GM18517 (cell line): ENCODE results near the gene USP17L5.
"Not testable (repeated sequence)": the region's sequence is repeated elsewhere in the genome, so short reads cannot be mapped to it uniquely, and the experiment has no call there.

Experiments used
- ATAC-seq: cut with Tn5 transposase; IDR thresholded peaks from one replicate; pipeline ENCODE4 v1.9.1; 2021; ENCODE audit warnings: mild to moderate bottlenecking, moderate library complexity; ENCODE audit not compliant: unreplicated experiment

USP17L5 gene, protein sequence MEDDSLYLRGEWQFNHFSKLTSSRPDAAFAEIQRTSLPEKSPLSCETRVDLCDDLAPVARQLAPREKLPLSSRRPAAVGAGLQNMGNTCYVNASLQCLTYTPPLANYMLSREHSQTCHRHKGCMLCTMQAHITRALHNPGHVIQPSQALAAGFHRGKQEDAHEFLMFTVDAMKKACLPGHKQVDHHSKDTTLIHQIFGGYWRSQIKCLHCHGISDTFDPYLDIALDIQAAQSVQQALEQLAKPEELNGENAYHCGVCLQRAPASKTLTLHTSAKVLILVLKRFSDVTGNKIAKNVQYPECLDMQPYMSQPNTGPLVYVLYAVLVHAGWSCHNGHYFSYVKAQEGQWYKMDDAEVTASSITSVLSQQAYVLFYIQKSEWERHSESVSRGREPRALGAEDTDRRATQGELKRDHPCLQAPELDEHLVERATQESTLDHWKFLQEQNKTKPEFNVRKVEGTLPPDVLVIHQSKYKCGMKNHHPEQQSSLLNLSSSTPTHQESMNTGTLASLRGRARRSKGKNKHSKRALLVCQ

DNA sequence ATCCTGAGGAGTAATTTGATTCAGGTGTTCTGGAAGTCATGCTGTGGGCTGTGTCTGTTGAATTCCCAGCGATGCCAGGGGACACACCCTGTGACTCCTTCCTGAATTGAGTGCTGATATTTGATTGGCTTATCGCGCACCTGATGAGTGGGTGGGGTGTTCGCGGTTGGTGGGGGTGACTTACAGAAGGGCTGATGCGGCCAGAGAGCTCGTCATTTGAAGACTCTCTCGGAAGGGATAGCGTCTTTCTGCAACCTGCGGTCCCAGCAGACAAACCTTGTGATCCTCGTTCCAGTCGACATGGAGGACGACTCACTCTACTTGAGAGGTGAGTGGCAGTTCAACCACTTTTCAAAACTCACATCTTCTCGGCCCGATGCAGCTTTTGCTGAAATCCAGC is at the start of gene USP17L5:
Gene USP17L5, plus strand, starts transcription at position 301 of the 400 bp plus-strand sequence. Its CDS starts 0 bp downstream, at position 301.
- not testable (repeated sequence) for ATAC-seq

DNA sequence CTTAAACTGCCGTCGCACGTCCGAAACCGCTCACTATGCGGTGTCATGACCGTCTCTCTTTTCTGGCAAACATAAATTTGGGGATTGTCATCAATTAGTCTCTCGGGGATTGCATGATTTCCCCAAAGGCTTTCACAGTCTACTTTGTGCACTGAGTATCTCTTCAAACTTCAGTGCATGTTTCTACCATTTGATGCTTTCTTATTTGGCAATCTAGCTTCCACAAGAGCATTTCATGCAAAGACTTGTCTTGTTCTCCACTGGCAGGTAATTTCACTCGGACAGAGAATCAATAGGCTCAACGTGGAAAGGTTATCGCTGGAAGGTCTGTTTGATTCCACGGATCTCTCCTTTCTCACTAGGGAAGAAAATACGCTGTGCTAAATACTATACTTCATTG is 15.0 kb upstream of the USP17L5 start:
- not testable (repeated sequence) for ATAC-seq

DNA sequence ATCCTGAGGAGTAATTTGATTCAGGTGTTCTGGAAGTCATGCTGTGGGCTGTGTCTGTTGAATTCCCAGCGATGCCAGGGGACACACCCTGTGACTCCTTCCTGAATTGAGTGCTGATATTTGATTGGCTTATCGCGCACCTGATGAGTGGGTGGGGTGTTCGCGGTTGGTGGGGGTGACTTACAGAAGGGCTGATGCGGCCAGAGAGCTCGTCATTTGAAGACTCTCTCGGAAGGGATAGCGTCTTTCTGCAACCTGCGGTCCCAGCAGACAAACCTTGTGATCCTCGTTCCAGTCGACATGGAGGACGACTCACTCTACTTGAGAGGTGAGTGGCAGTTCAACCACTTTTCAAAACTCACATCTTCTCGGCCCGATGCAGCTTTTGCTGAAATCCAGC is 14.3 kb upstream of the USP17L5 start, which contains the start of gene USP17L24:
Gene USP17L24, plus strand, starts transcription at position 301 of the 400 bp plus-strand sequence. Its CDS starts 0 bp downstream, at position 301.
- not testable (repeated sequence) for ATAC-seq

DNA sequence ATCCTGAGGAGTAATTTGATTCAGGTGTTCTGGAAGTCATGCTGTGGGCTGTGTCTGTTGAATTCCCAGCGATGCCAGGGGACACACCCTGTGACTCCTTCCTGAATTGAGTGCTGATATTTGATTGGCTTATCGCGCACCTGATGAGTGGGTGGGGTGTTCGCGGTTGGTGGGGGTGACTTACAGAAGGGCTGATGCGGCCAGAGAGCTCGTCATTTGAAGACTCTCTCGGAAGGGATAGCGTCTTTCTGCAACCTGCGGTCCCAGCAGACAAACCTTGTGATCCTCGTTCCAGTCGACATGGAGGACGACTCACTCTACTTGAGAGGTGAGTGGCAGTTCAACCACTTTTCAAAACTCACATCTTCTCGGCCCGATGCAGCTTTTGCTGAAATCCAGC is 9.6 kb upstream of the USP17L5 start, which contains the start of gene USP17L25:
Gene USP17L25, plus strand, starts transcription at position 301 of the 400 bp plus-strand sequence. Its CDS starts 0 bp downstream, at position 301.
- ATAC-seq = not testable (repeated sequence)

DNA sequence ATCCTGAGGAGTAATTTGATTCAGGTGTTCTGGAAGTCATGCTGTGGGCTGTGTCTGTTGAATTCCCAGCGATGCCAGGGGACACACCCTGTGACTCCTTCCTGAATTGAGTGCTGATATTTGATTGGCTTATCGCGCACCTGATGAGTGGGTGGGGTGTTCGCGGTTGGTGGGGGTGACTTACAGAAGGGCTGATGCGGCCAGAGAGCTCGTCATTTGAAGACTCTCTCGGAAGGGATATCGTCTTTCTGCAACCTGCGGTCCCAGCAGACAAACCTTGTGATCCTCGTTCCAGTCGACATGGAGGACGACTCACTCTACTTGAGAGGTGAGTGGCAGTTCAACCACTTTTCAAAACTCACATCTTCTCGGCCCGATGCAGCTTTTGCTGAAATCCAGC is 4.8 kb upstream of the USP17L5 start, which contains the start of gene USP17L26:
Gene USP17L26, plus strand, starts transcription at position 301 of the 400 bp plus-strand sequence. Its CDS starts 0 bp downstream, at position 301.
- ATAC-seq = not testable (repeated sequence)

DNA sequence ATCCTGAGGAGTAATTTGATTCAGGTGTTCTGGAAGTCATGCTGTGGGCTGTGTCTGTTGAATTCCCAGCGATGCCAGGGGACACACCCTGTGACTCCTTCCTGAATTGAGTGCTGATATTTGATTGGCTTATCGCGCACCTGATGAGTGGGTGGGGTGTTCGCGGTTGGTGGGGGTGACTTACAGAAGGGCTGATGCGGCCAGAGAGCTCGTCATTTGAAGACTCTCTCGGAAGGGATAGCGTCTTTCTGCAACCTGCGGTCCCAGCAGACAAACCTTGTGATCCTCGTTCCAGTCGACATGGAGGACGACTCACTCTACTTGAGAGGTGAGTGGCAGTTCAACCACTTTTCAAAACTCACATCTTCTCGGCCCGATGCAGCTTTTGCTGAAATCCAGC is 4.6 kb downstream of the USP17L5 start, which contains the start of gene USP17L27:
Gene USP17L27, plus strand, starts transcription at position 301 of the 400 bp plus-strand sequence. Its CDS starts 0 bp downstream, at position 301.
- ATAC-seq = not testable (repeated sequence)

DNA sequence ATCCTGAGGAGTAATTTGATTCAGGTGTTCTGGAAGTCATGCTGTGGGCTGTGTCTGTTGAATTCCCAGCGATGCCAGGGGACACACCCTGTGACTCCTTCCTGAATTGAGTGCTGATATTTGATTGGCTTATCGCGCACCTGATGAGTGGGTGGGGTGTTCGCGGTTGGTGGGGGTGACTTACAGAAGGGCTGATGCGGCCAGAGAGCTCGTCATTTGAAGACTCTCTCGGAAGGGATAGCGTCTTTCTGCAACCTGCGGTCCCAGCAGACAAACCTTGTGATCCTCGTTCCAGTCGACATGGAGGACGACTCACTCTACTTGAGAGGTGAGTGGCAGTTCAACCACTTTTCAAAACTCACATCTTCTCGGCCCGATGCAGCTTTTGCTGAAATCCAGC is 9.4 kb downstream of the USP17L5 start, which contains the start of gene USP17L28:
Gene USP17L28, plus strand, starts transcription at position 301 of the 400 bp plus-strand sequence. Its CDS starts 0 bp downstream, at position 301.
- ATAC-seq = not testable (repeated sequence)

DNA sequence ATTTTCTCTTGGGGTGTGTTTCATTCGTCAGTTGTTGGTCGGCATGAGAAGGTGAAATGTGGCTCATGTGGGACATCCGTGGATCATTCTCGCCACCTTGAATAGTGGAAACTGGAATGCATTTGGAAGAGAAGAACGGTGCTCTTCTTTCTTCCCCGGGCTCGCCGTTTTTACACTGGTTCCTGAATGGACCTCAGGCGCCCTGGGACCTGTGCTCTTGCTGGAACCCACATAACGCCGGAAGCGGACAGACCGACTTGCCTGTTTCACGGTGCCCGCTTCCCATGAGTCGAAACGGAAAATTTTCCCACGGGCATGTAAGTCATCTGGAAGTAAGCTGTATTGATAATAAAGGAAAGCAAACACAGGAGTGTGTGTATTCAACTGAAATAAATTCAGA is 11.7 kb downstream of the USP17L5 start:
- not testable (repeated sequence) for ATAC-seq

DNA sequence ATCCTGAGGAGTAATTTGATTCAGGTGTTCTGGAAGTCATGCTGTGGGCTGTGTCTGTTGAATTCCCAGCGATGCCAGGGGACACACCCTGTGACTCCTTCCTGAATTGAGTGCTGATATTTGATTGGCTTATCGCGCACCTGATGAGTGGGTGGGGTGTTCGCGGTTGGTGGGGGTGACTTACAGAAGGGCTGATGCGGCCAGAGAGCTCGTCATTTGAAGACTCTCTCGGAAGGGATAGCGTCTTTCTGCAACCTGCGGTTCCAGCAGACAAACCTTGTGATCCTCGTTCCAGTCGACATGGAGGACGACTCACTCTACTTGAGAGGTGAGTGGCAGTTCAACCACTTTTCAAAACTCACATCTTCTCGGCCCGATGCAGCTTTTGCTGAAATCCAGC is 14.1 kb downstream of the USP17L5 start, which contains the start of gene USP17L29:
Gene USP17L29, plus strand, starts transcription at position 301 of the 400 bp plus-strand sequence. Its CDS starts 0 bp downstream, at position 301.
- not testable (repeated sequence) for ATAC-seq

DNA sequence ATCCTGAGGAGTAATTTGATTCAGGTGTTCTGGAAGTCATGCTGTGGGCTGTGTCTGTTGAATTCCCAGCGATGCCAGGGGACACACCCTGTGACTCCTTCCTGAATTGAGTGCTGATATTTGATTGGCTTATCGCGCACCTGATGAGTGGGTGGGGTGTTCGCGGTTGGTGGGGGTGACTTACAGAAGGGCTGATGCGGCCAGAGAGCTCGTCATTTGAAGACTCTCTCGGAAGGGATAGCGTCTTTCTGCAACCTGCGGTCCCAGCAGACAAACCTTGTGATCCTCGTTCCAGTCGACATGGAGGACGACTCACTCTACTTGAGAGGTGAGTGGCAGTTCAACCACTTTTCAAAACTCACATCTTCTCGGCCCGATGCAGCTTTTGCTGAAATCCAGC is 23.6 kb downstream of the USP17L5 start, which contains the start of gene USP17L30:
Gene USP17L30, plus strand, starts transcription at position 301 of the 400 bp plus-strand sequence. Its CDS starts 0 bp downstream, at position 301.
- ATAC-seq = not testable (repeated sequence)

DNA sequence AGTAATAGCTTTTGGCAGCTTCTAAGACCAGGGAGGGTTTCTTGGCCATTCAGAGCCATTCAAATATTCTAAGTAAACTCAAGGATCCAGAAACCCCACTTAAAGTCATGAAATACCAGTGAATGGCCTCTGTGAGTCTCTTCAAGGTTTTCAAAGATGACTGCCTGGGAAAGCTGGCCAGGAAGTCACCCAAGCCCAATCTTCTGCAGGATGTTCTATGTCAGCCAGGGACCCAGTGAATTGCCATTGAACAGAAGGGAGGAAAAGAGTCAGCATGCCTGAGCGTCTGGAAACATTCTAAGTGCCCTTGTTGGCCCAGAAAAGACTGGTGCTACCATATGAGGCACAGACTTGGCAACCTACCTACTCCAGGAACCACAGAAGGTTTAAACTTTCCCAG is 40.7 kb downstream of the USP17L5 start:
- ATAC-seq = not testable (repeated sequence)

DNA sequence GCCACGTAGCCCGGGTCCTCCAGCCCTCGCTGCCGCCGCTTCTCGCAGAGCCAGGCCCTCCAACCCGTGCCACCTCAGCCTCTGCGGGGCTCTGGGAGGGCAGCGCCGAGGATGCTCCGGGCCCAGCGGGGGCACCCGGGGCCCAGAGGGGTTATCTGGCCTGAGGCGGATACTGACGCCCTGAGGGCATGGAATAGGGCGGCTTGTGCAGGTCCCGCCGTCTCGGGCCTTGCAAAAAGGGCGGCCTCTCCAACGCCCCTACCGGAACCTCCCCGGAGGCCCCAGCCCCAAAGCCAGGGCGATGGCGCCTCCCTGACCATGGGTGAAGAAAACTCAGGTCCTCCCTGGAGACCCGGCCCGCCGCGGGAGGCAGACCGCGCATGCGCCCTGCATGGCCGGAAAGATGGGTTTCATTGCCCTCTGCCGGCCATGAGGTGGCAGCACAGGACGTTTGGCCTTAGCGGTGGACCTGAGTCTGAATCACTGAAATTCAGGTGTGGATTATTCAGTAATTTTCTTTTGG is 41.9 kb downstream of the USP17L5 start:
- ATAC-seq = not testable (repeated sequence)

DNA sequence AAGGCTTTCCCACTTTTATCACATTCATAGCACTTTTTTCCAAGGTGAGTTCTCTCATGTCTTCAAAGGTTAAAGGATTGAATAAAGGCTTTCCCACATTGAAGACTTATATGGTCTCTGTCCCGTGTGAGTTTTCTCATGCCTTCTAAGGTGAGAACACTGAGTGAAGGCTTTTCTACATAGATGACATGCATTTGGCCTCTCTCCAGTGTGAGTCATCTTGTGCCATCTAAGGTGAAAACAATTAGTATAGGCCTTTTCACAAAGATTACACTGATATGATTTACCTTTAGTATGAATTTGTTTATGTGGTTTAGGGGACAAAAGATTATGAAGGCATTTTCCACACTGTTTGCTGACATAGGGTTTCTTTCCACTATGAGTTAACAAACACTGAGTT is 44.9 kb downstream of the USP17L5 start:
- ATAC-seq = no peak

DNA sequence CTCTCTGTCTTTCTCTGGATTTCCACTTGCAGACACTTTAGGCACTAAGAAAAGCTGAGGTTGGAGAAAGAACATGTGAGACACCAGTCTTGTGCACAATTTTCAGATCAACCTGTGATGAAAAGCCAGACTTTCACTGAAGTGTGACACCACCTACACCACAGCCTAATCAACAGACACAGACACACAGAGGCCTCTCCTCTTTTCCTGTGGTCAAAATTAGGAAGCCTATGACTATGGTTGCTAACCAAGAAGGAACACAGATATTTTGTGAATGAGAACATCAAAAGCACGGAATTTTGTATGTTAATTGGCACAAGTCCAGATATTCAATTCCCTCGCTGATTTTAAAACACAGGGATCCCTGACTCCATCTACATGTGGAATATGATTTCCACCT is 49.8 kb downstream of the USP17L5 start:
- ATAC-seq = not testable (repeated sequence)
